AG04449 (cell line): Measurements from ENCODE around the gene SLC25A3.
"Not testable (repeated sequence)": the region's sequence is repeated elsewhere in the genome, so short reads cannot be mapped to it uniquely, and the experiment has no call there.

Experiments used
- CTCF ChIA-PET: fragments of 350-600 bp; formaldehyde crosslinking; extraction: SDS; loops from one replicate; lab custom pipeline; 2021; ENCODE audit warnings: antibody characterized with exemption; lab: Yijun Ruan, JAX
- POLR2A ChIA-PET: fragments of 400-600, 350-600 bp; formaldehyde crosslinking; extraction: SDS; loops from one replicate; lab custom pipeline; 2020; ENCODE audit warnings: antibody characterized with exemption, inconsistent platforms; lab: Yijun Ruan, JAX
- DNase-seq: peaks from one replicate; pipeline ENCODE4 v3.0.0-alpha.2; 2010; ENCODE audit warnings: low read depth, low spot score
- H3K4me3 ChIP-seq: 2 replicates; pipeline ENCODE4 v1.5.1; 2011; ENCODE audit warnings: low read depth, mild to moderate bottlenecking, control low read depth, low read length
- TF ChIP-seq, protein P1 (sequence below): IDR thresholded peaks from one replicate; pipeline ENCODE4 v1.5.1; 2011; ENCODE audit warnings: mild to moderate bottlenecking, moderate library complexity, low read length, control low read depth, inconsistent platforms; ENCODE audit not compliant: insufficient read depth; ENCODE audit errors: missing control alignments

SLC25A3 gene

DNA sequence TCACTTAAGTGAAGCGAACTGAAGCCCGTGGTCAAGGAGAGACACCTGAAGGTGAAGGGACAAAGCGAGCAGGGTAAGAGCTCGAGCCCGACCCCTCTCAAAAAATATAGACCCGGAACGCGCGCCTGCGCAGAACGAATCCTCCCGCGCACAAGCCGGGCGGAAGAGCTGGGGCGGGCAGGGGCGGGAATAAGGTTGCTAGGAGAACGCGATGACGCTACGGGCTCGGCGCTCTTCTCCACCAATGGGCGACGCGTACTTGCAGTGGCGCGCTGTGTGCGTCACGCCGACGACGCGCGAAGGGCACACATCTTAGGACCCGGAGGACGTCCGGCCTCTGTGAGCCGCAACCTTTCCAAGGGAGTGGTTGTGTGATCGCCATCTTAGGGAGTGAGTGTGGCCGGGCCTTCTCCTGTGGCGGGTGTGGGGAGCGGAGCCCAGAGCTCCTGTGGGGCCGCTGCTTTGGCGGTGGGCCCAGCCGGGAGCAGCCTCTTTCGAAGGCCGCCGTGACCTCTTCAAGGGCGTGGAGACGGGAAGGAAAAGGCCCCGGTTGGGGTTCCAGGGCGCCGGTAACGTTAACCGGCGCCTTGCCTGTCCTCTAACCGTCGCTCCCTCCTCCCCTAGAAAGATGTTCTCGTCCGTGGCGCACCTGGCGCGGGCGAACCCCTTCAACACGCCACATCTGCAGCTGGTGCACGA lies at the start of gene SLC25A3:
TSS of gene SLC25A3 (plus strand) at position 336 of the 699 bp plus-strand sequence. CDS start at position 629, 293 bp downstream.
- DNase-seq = peak; percentile 85
- H3K4me3 ChIP-seq = peak within 1 kb of the TSS; percentile 95
- TF ChIP-seq, protein P1, sequence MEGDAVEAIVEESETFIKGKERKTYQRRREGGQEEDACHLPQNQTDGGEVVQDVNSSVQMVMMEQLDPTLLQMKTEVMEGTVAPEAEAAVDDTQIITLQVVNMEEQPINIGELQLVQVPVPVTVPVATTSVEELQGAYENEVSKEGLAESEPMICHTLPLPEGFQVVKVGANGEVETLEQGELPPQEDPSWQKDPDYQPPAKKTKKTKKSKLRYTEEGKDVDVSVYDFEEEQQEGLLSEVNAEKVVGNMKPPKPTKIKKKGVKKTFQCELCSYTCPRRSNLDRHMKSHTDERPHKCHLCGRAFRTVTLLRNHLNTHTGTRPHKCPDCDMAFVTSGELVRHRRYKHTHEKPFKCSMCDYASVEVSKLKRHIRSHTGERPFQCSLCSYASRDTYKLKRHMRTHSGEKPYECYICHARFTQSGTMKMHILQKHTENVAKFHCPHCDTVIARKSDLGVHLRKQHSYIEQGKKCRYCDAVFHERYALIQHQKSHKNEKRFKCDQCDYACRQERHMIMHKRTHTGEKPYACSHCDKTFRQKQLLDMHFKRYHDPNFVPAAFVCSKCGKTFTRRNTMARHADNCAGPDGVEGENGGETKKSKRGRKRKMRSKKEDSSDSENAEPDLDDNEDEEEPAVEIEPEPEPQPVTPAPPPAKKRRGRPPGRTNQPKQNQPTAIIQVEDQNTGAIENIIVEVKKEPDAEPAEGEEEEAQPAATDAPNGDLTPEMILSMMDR = no peak
- ChIA-PET CTCF (interaction anchor here (1.0 to 4.2 kb wide), 7 partner anchors 14 to 176 kb away, joined by 3 to 43 read pairs (median 4); no protein-coding TSS in a partner anchor), POLR2A (interaction anchor here (0.7 to 3.8 kb wide), 6 partner anchors 9 to 51 kb away, joined by 3 to 22 read pairs (median 5); partner anchors contain the start of genes APAF1 and IKBIP)

DNA sequence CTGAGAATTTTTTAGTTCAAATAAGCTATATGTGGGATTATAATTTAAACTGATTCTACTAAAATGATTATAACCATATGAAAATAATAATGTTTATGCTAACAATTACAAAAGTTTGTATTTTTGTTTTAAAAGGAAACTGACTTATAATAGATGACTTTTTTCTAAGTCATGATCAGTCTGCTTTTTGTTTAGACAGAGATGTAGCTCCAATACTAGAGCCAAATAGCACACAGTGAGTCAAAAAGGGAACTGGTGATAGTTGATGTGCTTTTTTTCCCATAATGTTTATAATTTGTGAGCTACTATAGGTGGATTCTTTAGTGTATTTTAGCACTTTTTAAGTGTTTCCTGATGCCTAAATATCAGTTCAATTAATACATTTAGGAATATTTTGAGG lies 49.8 kb upstream of the SLC25A3 start:
- TF ChIP-seq, protein P1 = no peak
- POLR2A ChIA-PET = interaction anchor here (0.5 kb wide), 1 partner anchor 26 kb away, joined by 6 read pairs; no protein-coding TSS in a partner anchor
- CTCF ChIA-PET = interaction anchor here (0.6 to 5.5 kb wide), 4 partner anchors 9 to 28 kb away, joined by 3 to 47 read pairs (median 6); partner anchors contain the start of gene TMPO
- DNase-seq = no peak
- no peak overlapping the region for H3K4me3 ChIP-seq

DNA sequence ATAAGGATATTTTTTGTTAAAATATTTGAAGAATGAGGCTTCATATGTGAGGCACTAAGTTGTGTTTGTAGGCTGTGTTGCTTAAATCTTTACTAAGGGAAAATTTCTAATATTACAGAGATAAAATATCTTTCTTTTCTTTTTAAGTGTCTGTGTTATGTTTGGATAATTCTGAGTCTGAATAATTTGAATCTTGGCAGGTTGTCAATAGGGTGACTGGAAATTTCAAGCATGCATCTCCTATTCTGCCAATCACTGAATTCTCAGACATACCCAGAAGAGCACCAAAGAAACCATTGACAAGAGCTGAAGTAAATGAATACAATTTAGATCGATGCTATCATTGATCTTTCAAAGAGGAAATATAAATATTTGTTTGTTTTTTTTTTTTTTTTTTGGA lies 48.7 kb upstream of the SLC25A3 start:
- ChIA-PET CTCF (interaction anchor here (0.7 to 7.4 kb wide), 3 partner anchors 11 to 139 kb away, joined by 4 to 59 read pairs (median 47); no protein-coding TSS in a partner anchor), POLR2A (no interaction called here)
- no peak overlapping the region for H3K4me3 ChIP-seq
- DNase-seq = no peak
- TF ChIP-seq, protein P1 = no peak

DNA sequence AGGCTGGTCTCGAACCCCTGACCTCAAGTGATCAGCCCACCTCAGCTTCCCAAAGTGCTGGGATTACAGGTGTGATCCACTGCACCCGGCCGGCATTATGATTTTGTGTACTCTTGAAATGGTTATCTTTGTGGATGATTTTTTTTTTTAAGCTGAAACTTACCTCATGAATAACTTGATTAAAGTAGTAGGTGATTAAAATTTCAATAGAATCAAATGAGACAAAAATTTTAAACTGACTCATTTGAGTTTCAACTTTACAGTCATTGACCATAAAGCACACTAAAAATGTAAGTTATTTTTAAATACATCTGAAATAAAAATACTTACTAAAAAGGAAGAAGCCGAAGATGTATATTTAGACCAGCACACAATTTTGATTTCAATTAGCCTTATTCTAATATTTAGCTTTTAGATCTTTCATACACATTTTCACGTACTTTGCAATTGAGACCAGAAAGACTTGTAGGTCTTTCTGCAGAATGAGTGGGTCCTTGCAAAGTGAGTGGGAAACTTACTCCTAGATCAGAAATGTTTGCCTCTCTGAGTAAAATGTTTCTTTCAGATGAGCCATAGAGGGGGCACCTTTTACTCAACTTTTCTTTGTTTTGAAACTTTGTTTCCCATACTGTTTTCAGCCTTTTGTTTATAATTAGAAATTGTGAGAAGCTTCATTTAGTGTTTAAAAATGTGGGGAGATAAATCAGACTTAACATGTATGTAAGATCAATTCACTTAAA lies 43.9 kb upstream of the SLC25A3 start:
- ChIA-PET CTCF (interaction anchor here (1.5 to 7.4 kb wide), 5 partner anchors 10 to 105 kb away, joined by 3 to 59 read pairs (median 4); no protein-coding TSS in a partner anchor), POLR2A (no interaction called here)
- TF ChIP-seq, protein P1 = no peak
- H3K4me3 ChIP-seq = no peak overlapping the region
- no peak for DNase-seq

DNA sequence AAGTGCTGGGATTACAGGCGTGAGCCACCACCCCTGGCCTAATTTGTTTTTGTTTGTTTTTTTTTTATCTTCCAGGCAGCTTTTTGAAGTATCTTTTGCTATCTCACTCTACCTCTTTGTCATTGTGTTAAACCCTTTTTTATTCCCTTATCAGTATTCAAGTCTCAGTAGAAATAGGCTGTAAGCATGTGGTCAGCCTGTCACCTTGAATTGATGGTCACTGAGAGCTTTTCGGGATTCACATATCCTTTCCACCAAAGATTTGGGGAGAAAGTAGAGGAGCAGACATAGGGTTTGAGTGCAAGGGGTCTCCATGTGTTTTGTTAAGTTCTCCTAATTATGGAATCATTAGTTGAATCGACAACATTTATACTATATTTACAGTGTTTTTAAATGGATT lies 41.7 kb upstream of the SLC25A3 start:
- TF ChIP-seq, protein P1 = no peak
- CTCF ChIA-PET = interaction anchor here (1.5 to 7.4 kb wide), 3 partner anchors 13 to 20 kb away, joined by 4 to 59 read pairs (median 5); no protein-coding TSS in a partner anchor
- H3K4me3 ChIP-seq = no peak overlapping the region
- no peak for DNase-seq
- POLR2A ChIA-PET = no interaction called here

DNA sequence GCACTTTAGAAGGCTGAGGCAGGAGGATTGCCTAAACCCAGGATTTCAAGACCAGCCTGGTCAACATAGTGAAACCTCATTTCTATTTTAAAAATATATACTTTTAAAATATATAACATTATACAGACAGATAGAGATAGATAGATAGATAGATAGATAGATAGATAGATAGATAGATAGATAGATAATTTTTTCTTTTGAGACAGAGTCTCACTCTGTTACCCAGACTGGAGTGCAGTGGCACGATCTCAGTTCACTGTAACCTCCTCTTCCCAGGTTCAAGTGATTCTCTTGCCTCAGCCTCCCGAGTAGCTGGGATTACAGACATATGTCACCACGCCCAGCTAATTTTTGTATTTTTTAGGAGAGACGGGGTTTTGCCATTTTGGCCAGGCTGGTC lies 35.4 kb upstream of the SLC25A3 start:
- DNase-seq, POLR2A ChIA-PET, H3K4me3 ChIP-seq: not testable (repeated sequence)
- CTCF ChIA-PET = interaction anchor here (3.8 kb wide), 1 partner anchor 9 kb away, joined by 14 read pairs; no protein-coding TSS in a partner anchor
